Measurements from ENCODE around the gene AIG1.

Gene AIG1

GRCh38 chr6:143376861-143377260 lies 316.2 kb downstream of the AIG1 start:
- TF ChIP-seq CTCF (IDR thresholded peaks at IDR 0.05; ENCODE audit: low read depth, low read length, missing control alignments): no peak
- H3K4me3 ChIP-seq (replicated peaks; ENCODE audit: low read depth, low read length): no peak overlapping the region

GRCh38 chr6:143385636-143386035 lies 324.9 kb downstream of the AIG1 start:
- H3K4me3 ChIP-seq (replicated peaks; ENCODE audit: low read depth, low read length): no peak overlapping the region
- TF ChIP-seq CTCF (IDR thresholded peaks at IDR 0.05; ENCODE audit: low read depth, low read length, missing control alignments): no peak
- no peak for DNase-seq (ENCODE audit: extremely low read depth, low read depth)

More at GRCh38 chr6:143376861-143377260, 316.2 kb downstream of the AIG1 start:
- DNase-seq (ENCODE audit: extremely low read depth, low read depth): no peak

DNA sequence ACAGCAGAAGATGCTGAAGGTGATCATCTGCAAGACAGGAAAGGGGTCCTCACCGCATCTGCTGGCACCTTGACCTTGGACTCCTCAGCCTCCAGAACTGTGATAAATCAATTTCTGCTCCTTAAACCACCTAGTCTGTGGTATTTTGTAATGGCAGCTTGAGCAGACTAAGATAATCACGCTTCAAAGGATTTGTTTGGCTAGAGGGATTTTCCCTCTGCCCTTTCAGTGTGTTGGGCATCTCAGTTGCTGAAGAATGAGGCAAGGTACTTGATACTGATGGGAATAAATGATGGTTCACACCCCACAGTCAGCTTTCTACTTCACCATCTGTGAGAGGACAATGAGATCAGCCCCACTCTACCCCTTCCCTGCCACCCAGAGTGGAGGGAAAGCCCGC lies 329.6 kb downstream of the AIG1 start:
- DNase-seq (ENCODE audit: extremely low read depth, low read depth): no peak
- no peak overlapping the region for H3K4me3 ChIP-seq (replicated peaks; ENCODE audit: low read depth, low read length)
- TF ChIP-seq CTCF (IDR thresholded peaks at IDR 0.05; ENCODE audit: low read depth, low read length, missing control alignments): no peak

Data from HFF-Myc (cell line).